ENCODE data around the gene ASAP2. TPM values are rescaled to one million over a fixed set of nuclear protein-coding genes. Genes with fewer than 3 reads are reported as not detected.
"Not testable (repeated sequence)": the region's sequence is repeated elsewhere in the genome, so short reads cannot be mapped to it uniquely, and the experiment has no call there.

Gene ASAP2
- polyA plus RNA-seq, 1 donor (not counting 4 experiments of a cell fraction or from before 2014, with no cell fraction given), result 54.2 TPM

DNA sequence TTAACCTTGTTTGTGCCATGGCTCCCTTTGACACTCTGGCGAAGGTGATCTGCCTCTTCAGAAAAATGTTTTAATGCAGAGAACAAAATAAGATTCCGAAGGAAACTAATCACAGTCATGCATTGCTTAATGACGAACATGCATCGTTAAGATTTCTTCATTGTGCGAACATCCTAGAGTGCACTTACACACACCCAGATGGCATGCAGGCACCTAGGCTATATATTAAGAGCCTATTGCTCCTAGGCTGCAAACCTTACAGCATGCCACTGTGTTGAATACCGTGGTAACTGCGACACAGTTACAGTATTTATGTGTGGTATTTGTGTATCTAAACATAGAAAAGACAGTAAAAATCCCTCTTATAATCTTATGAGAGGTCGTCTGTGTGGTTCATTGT, 8.3 kb downstream of the ASAP2 start:
- H3K27ac ChIP-seq (ENCODE audit: control insufficient read depth, insufficient read depth, low read length), result no peak overlapping the region
- dilution Hi-C loops (cut with MboI; ENCODE audit: extremely low pct_ligation_motif_present, low sequenced_read_pairs), result no loop called here
- no peak overlapping the region for H3K4me2 ChIP-seq (ENCODE audit: control insufficient read depth, extremely low read depth, insufficient read depth, low read depth, low read length)
- peaks cover 10% of the 10 kb centered on the region for H3K9me1 ChIP-seq (ENCODE audit: control insufficient read depth, extremely low read depth, insufficient read depth, low read length)
- H3K9ac ChIP-seq (ENCODE audit: control insufficient read depth, extremely low read depth, insufficient read depth, low read length), result no peak overlapping the region
- H2AFZ ChIP-seq (ENCODE audit: control insufficient read depth, low read length), result no peak overlapping the region
- peaks cover 94% of the 10 kb centered on the region for H3K79me2 ChIP-seq (ENCODE audit: control insufficient read depth, insufficient read depth, low read length)
- FAIRE-seq (no peak), DNase-seq (ENCODE audit: low read depth, low spot score) (no peak)
- no peaks in the 10 kb centered on the region for H3K27me3 ChIP-seq (ENCODE audit: control insufficient read depth, extremely low read depth, insufficient read depth, low read length)
- no peak overlapping the region for H3K4me3 ChIP-seq (ENCODE audit: control insufficient read depth in 2 of 3, extremely low read depth in 1 of 3, insufficient read depth in 2 of 3, low read depth in 1 of 3, low read length in 3 of 3)
- H3K4me1 ChIP-seq (ENCODE audit: control insufficient read depth, extremely low read depth, insufficient read depth, low read length), result peaks cover 52% of the 10 kb centered on the region
- peaks cover 3 to 18% of the 10 kb centered on the region in 2 experiments for H3K36me3 ChIP-seq (ENCODE audit: control insufficient read depth in 2 of 2, extremely low read depth in 1 of 2, insufficient read depth in 2 of 2, low read length in 2 of 2)
- H4K20me1 ChIP-seq (ENCODE audit: control insufficient read depth, extremely low read depth, insufficient read depth, low read length), result peaks cover 13% of the 10 kb centered on the region
- TF ChIP-seq EZH2 (IDR thresholded peaks at IDR 0.05; ENCODE audit: low read length), result no peak
- TF ChIP-seq, protein P1, sequence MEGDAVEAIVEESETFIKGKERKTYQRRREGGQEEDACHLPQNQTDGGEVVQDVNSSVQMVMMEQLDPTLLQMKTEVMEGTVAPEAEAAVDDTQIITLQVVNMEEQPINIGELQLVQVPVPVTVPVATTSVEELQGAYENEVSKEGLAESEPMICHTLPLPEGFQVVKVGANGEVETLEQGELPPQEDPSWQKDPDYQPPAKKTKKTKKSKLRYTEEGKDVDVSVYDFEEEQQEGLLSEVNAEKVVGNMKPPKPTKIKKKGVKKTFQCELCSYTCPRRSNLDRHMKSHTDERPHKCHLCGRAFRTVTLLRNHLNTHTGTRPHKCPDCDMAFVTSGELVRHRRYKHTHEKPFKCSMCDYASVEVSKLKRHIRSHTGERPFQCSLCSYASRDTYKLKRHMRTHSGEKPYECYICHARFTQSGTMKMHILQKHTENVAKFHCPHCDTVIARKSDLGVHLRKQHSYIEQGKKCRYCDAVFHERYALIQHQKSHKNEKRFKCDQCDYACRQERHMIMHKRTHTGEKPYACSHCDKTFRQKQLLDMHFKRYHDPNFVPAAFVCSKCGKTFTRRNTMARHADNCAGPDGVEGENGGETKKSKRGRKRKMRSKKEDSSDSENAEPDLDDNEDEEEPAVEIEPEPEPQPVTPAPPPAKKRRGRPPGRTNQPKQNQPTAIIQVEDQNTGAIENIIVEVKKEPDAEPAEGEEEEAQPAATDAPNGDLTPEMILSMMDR (optimal IDR thresholded peaks at IDR 0.05 in 1 of 3, IDR thresholded peaks at IDR 0.05 in 1 of 3, conservative IDR thresholded peaks at IDR 0.05 in 1 of 3; ENCODE audit: extremely low read depth in 1 of 3, insufficient read depth in 2 of 3, low read length in 3 of 3), result no peak
- H3K9me3 ChIP-seq (ENCODE audit: control insufficient read depth, low read depth, low read length), result no peaks in the 10 kb centered on the region

DNA sequence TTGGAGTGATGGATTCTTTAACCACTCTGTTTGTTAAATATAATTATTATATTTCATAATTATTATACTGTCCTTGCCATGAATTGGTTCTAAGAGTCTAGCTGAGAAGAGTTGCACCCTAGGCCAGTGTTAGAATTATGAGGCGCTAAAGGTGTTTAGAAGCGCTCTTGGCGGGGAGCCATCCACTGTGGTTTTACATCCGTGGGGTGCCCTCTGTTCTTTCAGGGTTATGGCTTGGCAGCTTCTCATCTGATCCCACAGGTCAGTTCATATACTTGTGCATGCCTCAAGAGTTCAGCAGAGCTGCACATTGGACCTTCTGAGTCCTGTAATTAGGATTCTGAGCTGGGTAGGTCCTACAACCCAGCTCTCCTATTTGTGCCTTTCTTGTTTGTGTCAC, 9.1 kb downstream of the ASAP2 start:
- H3K9ac ChIP-seq (ENCODE audit: control insufficient read depth, extremely low read depth, insufficient read depth, low read length), result no peak overlapping the region
- peaks cover 13% of the 10 kb centered on the region for H4K20me1 ChIP-seq (ENCODE audit: control insufficient read depth, extremely low read depth, insufficient read depth, low read length)
- no peak overlapping the region for H3K4me3 ChIP-seq (ENCODE audit: control insufficient read depth in 2 of 3, extremely low read depth in 1 of 3, insufficient read depth in 2 of 3, low read depth in 1 of 3, low read length in 3 of 3)
- dilution Hi-C loops (cut with MboI; ENCODE audit: extremely low pct_ligation_motif_present, low sequenced_read_pairs), result no loop called here
- H3K4me1 ChIP-seq (ENCODE audit: control insufficient read depth, extremely low read depth, insufficient read depth, low read length), result peaks cover 54% of the 10 kb centered on the region
- no peaks in the 10 kb centered on the region for H3K27me3 ChIP-seq (ENCODE audit: control insufficient read depth, extremely low read depth, insufficient read depth, low read length)
- H3K4me2 ChIP-seq (ENCODE audit: control insufficient read depth, extremely low read depth, insufficient read depth, low read depth, low read length), result no peak overlapping the region
- H3K79me2 ChIP-seq (ENCODE audit: control insufficient read depth, insufficient read depth, low read length), result peaks cover 94% of the 10 kb centered on the region
- H3K36me3 ChIP-seq (ENCODE audit: control insufficient read depth in 2 of 2, extremely low read depth in 1 of 2, insufficient read depth in 2 of 2, low read length in 2 of 2), result peaks cover 3 to 18% of the 10 kb centered on the region in 2 experiments
- H2AFZ ChIP-seq (ENCODE audit: control insufficient read depth, low read length), result no peak overlapping the region
- FAIRE-seq (no peak), DNase-seq (ENCODE audit: low read depth, low spot score) (no peak)
- TF ChIP-seq, protein P1 (optimal IDR thresholded peaks at IDR 0.05 in 1 of 3, IDR thresholded peaks at IDR 0.05 in 1 of 3, conservative IDR thresholded peaks at IDR 0.05 in 1 of 3; ENCODE audit: extremely low read depth in 1 of 3, insufficient read depth in 2 of 3, low read length in 3 of 3), result no peak
- no peak for TF ChIP-seq EZH2 (IDR thresholded peaks at IDR 0.05; ENCODE audit: low read length)
- H3K9me1 ChIP-seq (ENCODE audit: control insufficient read depth, extremely low read depth, insufficient read depth, low read length), result peaks cover 10% of the 10 kb centered on the region
- no peak overlapping the region for H3K27ac ChIP-seq (ENCODE audit: control insufficient read depth, insufficient read depth, low read length)
- H3K9me3 ChIP-seq (ENCODE audit: control insufficient read depth, low read depth, low read length), result no peaks in the 10 kb centered on the region

DNA sequence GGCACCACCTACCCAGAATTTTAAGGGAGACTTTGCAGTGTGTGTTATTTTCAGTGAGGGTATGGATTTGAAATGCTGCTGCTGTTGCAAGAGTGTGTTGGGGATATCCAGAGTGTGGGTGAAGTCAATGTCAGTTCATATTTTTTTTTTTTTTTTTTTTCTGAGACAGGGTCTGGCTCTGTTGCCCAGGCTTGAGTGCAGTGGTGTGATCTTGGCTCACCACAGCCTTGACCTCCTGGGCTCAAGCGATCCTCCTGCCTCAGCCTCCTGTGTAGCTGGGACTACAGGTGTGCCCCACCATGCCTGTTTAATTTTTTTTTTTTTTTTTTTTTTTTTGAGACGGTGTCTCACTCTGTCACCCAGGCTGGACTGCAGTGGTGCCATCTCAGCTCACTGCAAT, 9.5 kb downstream of the ASAP2 start:
- Histone ChIP-seq H3K4me1 (ENCODE audit: control insufficient read depth, extremely low read depth, insufficient read depth, low read length) (peaks cover 57% of the 10 kb centered on the region), H3K79me2 (ENCODE audit: control insufficient read depth, insufficient read depth, low read length) (peaks cover 94% of the 10 kb centered on the region), H3K36me3 (ENCODE audit: control insufficient read depth in 2 of 2, extremely low read depth in 1 of 2, insufficient read depth in 2 of 2, low read length in 2 of 2) (peaks cover 3 to 18% of the 10 kb centered on the region in 2 experiments), H4K20me1 (ENCODE audit: control insufficient read depth, extremely low read depth, insufficient read depth, low read length) (peaks cover 13% of the 10 kb centered on the region)
- H3K9me3 ChIP-seq (ENCODE audit: control insufficient read depth, low read depth, low read length); H3K9ac ChIP-seq (ENCODE audit: control insufficient read depth, extremely low read depth, insufficient read depth, low read length); H3K4me3 ChIP-seq (ENCODE audit: control insufficient read depth in 2 of 3, extremely low read depth in 1 of 3, insufficient read depth in 2 of 3, low read depth in 1 of 3, low read length in 3 of 3); dilution Hi-C loops (cut with MboI; ENCODE audit: extremely low pct_ligation_motif_present, low sequenced_read_pairs); H3K4me2 ChIP-seq (ENCODE audit: control insufficient read depth, extremely low read depth, insufficient read depth, low read depth, low read length); FAIRE-seq; H3K27me3 ChIP-seq (ENCODE audit: control insufficient read depth, extremely low read depth, insufficient read depth, low read length); H3K27ac ChIP-seq (ENCODE audit: control insufficient read depth, insufficient read depth, low read length); H3K9me1 ChIP-seq (ENCODE audit: control insufficient read depth, extremely low read depth, insufficient read depth, low read length); DNase-seq (ENCODE audit: low read depth, low spot score); H2AFZ ChIP-seq (ENCODE audit: control insufficient read depth, low read length): not testable (repeated sequence)
